ENCODE measurements around the gene IGFBP7.

IGFBP7 gene

DNA sequence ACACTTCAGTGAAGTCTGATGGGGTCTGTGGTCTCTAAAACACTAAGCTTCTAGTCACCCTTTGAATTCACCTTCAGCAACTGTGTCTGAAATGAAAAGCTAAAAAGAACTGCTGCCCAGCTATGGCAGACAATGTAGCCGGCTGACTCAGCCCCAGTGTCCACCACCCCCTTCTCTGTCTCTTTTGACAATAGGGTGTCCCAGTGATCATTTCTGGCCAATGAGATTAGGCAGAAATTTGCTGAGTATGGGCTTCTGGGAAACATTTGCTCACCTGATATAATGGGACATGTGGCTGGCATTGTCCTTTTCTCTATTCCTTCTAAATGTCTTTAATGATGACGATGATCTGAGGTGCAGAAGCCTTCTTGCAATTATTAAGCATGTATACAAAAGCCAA lies 20.6 kb downstream of the IGFBP7 start:
- Histone ChIP-seq H3K23ac (ENCODE audit: low read depth, low read length, poor library complexity) (no peak overlapping the region), H3K4me1 (ENCODE audit: control insufficient read depth in 2 of 2, insufficient read depth in 1 of 2, low read depth in 1 of 2, low read length in 2 of 2) (peaks cover 2 to 7% of the 10 kb centered on the region in 2 donors), H3K18ac (ENCODE audit: low read length) (no peak overlapping the region), H2BK120ac (ENCODE audit: low read depth, low read length) (no peak overlapping the region), H2AFZ (ENCODE audit: low read length) (peak overlapping the region; percentile 70), H4K91ac (ENCODE audit: low read depth, low read length, poor library complexity) (no peak overlapping the region), H2BK12ac (ENCODE audit: low read length) (no peak overlapping the region), H4K8ac (ENCODE audit: low read depth, low read length) (no peak overlapping the region), H3K14ac (ENCODE audit: low read length) (no peak overlapping the region), H3K36me3 (replicated peaks in 1 of 2; ENCODE audit: control insufficient read depth in 2 of 2, insufficient read depth in 2 of 2, low read length in 2 of 2) (no peaks in the 10 kb centered on the region), H2BK5ac (ENCODE audit: low read length) (no peak overlapping the region), H3K4me2 (ENCODE audit: insufficient read depth, low read length, poor library complexity, severe bottlenecking) (no peak overlapping the region), H3K79me1 (ENCODE audit: low read depth, low read length) (no peaks in the 10 kb centered on the region), H3K27me3 (ENCODE audit: control insufficient read depth in 3 of 3, insufficient read depth in 3 of 3, low read depth in 1 of 3, low read length in 3 of 3) (peaks cover 0 to under 1% (median 0%) of the 10 kb centered on the region in 3 experiments), H3K9me3 (replicated peaks in 1 of 2; ENCODE audit: control insufficient read depth in 2 of 2, insufficient read depth in 1 of 2, low read depth in 1 of 2, low read length in 2 of 2) (no peaks in the 10 kb centered on the region), H2AK5ac (ENCODE audit: low read depth, low read length) (no peak overlapping the region), H3K9ac (ENCODE audit: low read depth, low read length, poor library complexity) (no peak overlapping the region), H3K4me3 (ENCODE audit: low read length in 2 of 2) (no peak overlapping the region), H3K4ac (ENCODE audit: low read length) (no peak overlapping the region), H3K27ac (replicated peaks; ENCODE audit: low read length) (no peak overlapping the region), H2BK15ac (ENCODE audit: low read length) (no peak overlapping the region)
- DNase-seq (ENCODE audit: low spot score): no peak
- WGBS, 2 donors (ENCODE audit: extremely low coverage in 2 of 2, insufficient read length in 2 of 2, insufficient replicate concordance in 1 of 2): no CpG with 5 or more reads among the region's 2 CpGs

DNA sequence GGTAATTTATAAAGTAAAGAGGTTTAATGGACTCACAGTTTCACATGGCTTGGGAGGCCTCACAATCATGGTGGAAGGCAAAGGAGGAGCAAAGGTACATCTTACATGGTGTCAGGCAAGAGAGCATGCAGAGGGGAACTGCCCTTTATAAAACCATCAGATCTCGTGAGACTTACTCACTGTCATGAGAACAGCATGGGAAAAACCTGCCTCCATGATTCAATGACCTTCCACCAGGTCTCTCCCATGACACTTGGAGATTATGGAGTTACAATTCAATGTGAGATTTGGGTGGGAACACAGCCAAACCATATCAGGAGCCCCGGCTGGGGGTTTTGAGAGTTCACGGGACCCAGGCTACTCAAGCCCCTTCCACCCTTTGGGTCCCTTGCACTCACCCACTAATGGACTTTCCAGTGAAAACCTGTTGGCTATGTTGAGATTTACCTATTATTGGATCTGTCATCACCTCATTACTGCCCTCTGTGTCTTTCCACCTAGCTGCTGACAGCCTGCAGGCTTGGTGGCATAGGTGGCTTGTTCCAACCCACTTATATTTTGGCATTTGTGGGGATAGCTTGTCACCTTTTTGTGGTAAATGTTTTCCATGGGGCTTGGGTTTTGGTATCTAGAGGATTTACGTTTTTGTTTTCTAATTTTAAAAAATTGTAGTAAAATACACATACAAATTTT lies 24.0 kb downstream of the IGFBP7 start:
- Histone ChIP-seq H2BK15ac (ENCODE audit: low read length) (no peak overlapping the region), H3K14ac (ENCODE audit: low read length) (no peak overlapping the region), H3K9ac (ENCODE audit: low read depth, low read length, poor library complexity) (no peak overlapping the region), H3K9me3 (replicated peaks in 1 of 2; ENCODE audit: control insufficient read depth in 2 of 2, insufficient read depth in 1 of 2, low read depth in 1 of 2, low read length in 2 of 2) (no peaks in the 10 kb centered on the region), H2AFZ (ENCODE audit: low read length) (no peak overlapping the region), H2BK5ac (ENCODE audit: low read length) (no peak overlapping the region), H3K23ac (ENCODE audit: low read depth, low read length, poor library complexity) (no peak overlapping the region), H4K8ac (ENCODE audit: low read depth, low read length) (no peak overlapping the region), H3K27me3 (ENCODE audit: control insufficient read depth in 3 of 3, insufficient read depth in 3 of 3, low read depth in 1 of 3, low read length in 3 of 3) (no peaks in the 10 kb centered on the region), H3K4me1 (ENCODE audit: control insufficient read depth in 2 of 2, insufficient read depth in 1 of 2, low read depth in 1 of 2, low read length in 2 of 2) (peaks cover 0 to 4% of the 10 kb centered on the region in 2 donors), H2BK120ac (ENCODE audit: low read depth, low read length) (no peak overlapping the region), H4K91ac (ENCODE audit: low read depth, low read length, poor library complexity) (no peak overlapping the region), H2BK12ac (ENCODE audit: low read length) (no peak overlapping the region), H3K27ac (replicated peaks; ENCODE audit: low read length) (no peak overlapping the region), H3K4ac (ENCODE audit: low read length) (no peak overlapping the region), H3K79me1 (ENCODE audit: low read depth, low read length) (no peaks in the 10 kb centered on the region), H3K36me3 (replicated peaks in 1 of 2; ENCODE audit: control insufficient read depth in 2 of 2, insufficient read depth in 2 of 2, low read length in 2 of 2) (no peaks in the 10 kb centered on the region), H3K4me3 (ENCODE audit: low read length in 2 of 2) (no peak overlapping the region), H2AK5ac (ENCODE audit: low read depth, low read length) (no peak overlapping the region), H3K18ac (ENCODE audit: low read length) (no peak overlapping the region), H3K4me2 (ENCODE audit: insufficient read depth, low read length, poor library complexity, severe bottlenecking) (no peak overlapping the region)
- WGBS, 2 donors (ENCODE audit: extremely low coverage in 2 of 2, insufficient read length in 2 of 2, insufficient replicate concordance in 1 of 2): no CpG with 5 or more reads among the region's 4 CpGs
- no peak for DNase-seq (ENCODE audit: low spot score)

- H3K27ac ChIP-seq (replicated peaks; ENCODE audit: low read length): no peak overlapping the region
Measured at GRCh38 chr4:57085278-57085677, 24.9 kb downstream of the IGFBP7 start.

GRCh38 chr4:57084360-57084759 lies 25.8 kb downstream of the IGFBP7 start:
- H2AFZ ChIP-seq (ENCODE audit: low read length): no peak overlapping the region
- H2BK15ac ChIP-seq (ENCODE audit: low read length): no peak overlapping the region
- H3K9ac ChIP-seq (ENCODE audit: low read depth, low read length, poor library complexity): no peak overlapping the region
- H3K36me3 ChIP-seq (replicated peaks in 1 of 2; ENCODE audit: control insufficient read depth in 2 of 2, insufficient read depth in 2 of 2, low read length in 2 of 2): no peaks in the 10 kb centered on the region
- no peak overlapping the region for H4K8ac ChIP-seq (ENCODE audit: low read depth, low read length)
- no peak overlapping the region for H2AK5ac ChIP-seq (ENCODE audit: low read depth, low read length)
- peaks cover under 1 to 2% of the 10 kb centered on the region in 2 donors for H3K4me1 ChIP-seq (ENCODE audit: control insufficient read depth in 2 of 2, insufficient read depth in 1 of 2, low read depth in 1 of 2, low read length in 2 of 2)
- H3K4ac ChIP-seq (ENCODE audit: low read length): no peak overlapping the region
- H2BK5ac ChIP-seq (ENCODE audit: low read length): no peak overlapping the region
- no peak overlapping the region for H2BK12ac ChIP-seq (ENCODE audit: low read length)
- no peak for DNase-seq (ENCODE audit: low spot score)
- peaks cover 0 to 2% (median 0%) of the 10 kb centered on the region in 3 experiments for H3K27me3 ChIP-seq (ENCODE audit: control insufficient read depth in 3 of 3, insufficient read depth in 3 of 3, low read depth in 1 of 3, low read length in 3 of 3)
- no peaks in the 10 kb centered on the region for H3K79me1 ChIP-seq (ENCODE audit: low read depth, low read length)
- H3K4me3 ChIP-seq (ENCODE audit: low read length in 2 of 2): no peak overlapping the region
- H3K18ac ChIP-seq (ENCODE audit: low read length): no peak overlapping the region
- H4K91ac ChIP-seq (ENCODE audit: low read depth, low read length, poor library complexity): no peak overlapping the region
- no CpG with 5 or more reads among the region's 2 CpGs for WGBS, 2 donors (ENCODE audit: extremely low coverage in 2 of 2, insufficient read length in 2 of 2, insufficient replicate concordance in 1 of 2)
- H2BK120ac ChIP-seq (ENCODE audit: low read depth, low read length): no peak overlapping the region
- H3K23ac ChIP-seq (ENCODE audit: low read depth, low read length, poor library complexity): no peak overlapping the region
- H3K14ac ChIP-seq (ENCODE audit: low read length): no peak overlapping the region
- no peaks in the 10 kb centered on the region for H3K9me3 ChIP-seq (replicated peaks in 1 of 2; ENCODE audit: control insufficient read depth in 2 of 2, insufficient read depth in 1 of 2, low read depth in 1 of 2, low read length in 2 of 2)
- H3K4me2 ChIP-seq (ENCODE audit: insufficient read depth, low read length, poor library complexity, severe bottlenecking): no peak overlapping the region
- no peak overlapping the region for H3K27ac ChIP-seq (replicated peaks; ENCODE audit: low read length)

More at GRCh38 chr4:57085278-57085677, 24.9 kb downstream of the IGFBP7 start:
- Histone ChIP-seq H3K4me1 (ENCODE audit: control insufficient read depth in 2 of 2, insufficient read depth in 1 of 2, low read depth in 1 of 2, low read length in 2 of 2) (peaks cover 0 to 4% of the 10 kb centered on the region in 2 donors), H3K18ac (ENCODE audit: low read length) (no peak overlapping the region), H3K14ac (ENCODE audit: low read length) (no peak overlapping the region), H3K4me3 (ENCODE audit: low read length in 2 of 2) (no peak overlapping the region), H3K79me1 (ENCODE audit: low read depth, low read length) (no peaks in the 10 kb centered on the region), H2BK5ac (ENCODE audit: low read length) (no peak overlapping the region), H3K4me2 (ENCODE audit: insufficient read depth, low read length, poor library complexity, severe bottlenecking) (no peak overlapping the region), H3K9me3 (replicated peaks in 1 of 2; ENCODE audit: control insufficient read depth in 2 of 2, insufficient read depth in 1 of 2, low read depth in 1 of 2, low read length in 2 of 2) (no peaks in the 10 kb centered on the region), H2BK15ac (ENCODE audit: low read length) (no peak overlapping the region), H4K8ac (ENCODE audit: low read depth, low read length) (no peak overlapping the region), H2BK12ac (ENCODE audit: low read length) (no peak overlapping the region), H4K91ac (ENCODE audit: low read depth, low read length, poor library complexity) (no peak overlapping the region), H2AK5ac (ENCODE audit: low read depth, low read length) (no peak overlapping the region), H3K9ac (ENCODE audit: low read depth, low read length, poor library complexity) (no peak overlapping the region), H3K27me3 (ENCODE audit: control insufficient read depth in 3 of 3, insufficient read depth in 3 of 3, low read depth in 1 of 3, low read length in 3 of 3) (peaks cover 0 to 2% (median 0%) of the 10 kb centered on the region in 3 experiments), H2AFZ (ENCODE audit: low read length) (no peak overlapping the region), H2BK120ac (ENCODE audit: low read depth, low read length) (no peak overlapping the region), H3K23ac (ENCODE audit: low read depth, low read length, poor library complexity) (no peak overlapping the region), H3K4ac (ENCODE audit: low read length) (no peak overlapping the region), H3K36me3 (replicated peaks in 1 of 2; ENCODE audit: control insufficient read depth in 2 of 2, insufficient read depth in 2 of 2, low read length in 2 of 2) (no peaks in the 10 kb centered on the region)
- no CpG with 5 or more reads among the region's 4 CpGs for WGBS, 2 donors (ENCODE audit: extremely low coverage in 2 of 2, insufficient read length in 2 of 2, insufficient replicate concordance in 1 of 2)
- no peak for DNase-seq (ENCODE audit: low spot score)
